Brain microvascular endothelial cell (primary cell): ENCODE measurements around the gene SRGAP3.

ENCODE experiments used
- DNase-seq: peaks from one replicate; pipeline ENCODE4 v3.0.0-alpha.2; 2020
- H3K27ac ChIP-seq: fragments of 250-450 bp; sonication (Bioruptor Pico); 2 replicates; pipeline ENCODE4 v1.5.1; 2020; ENCODE audit warnings: mild to moderate bottlenecking, moderate library complexity
- H3K27me3 ChIP-seq: fragments of 250-450 bp; sonication (Bioruptor Pico); replicated peaks from 2 replicates; pipeline ENCODE4 v1.5.1; 2020; ENCODE audit warnings: mild to moderate bottlenecking
- H3K36me3 ChIP-seq: fragments of 250-450 bp; sonication (Bioruptor Pico); replicated peaks from 2 replicates; pipeline ENCODE4 v1.5.1; 2020; ENCODE audit warnings: mild to moderate bottlenecking
- H3K4me3 ChIP-seq: 2 replicates; pipeline ENCODE4 v1.5.1; 2011; ENCODE audit warnings: low read depth, mild to moderate bottlenecking, control low read depth, low read length, moderate library complexity
- CTCF ChIP-seq: IDR thresholded peaks from 2 replicates; pipeline ENCODE4 v1.5.1; 2011; ENCODE audit warnings: low read depth, mild to moderate bottlenecking, moderate library complexity, low read length, control low read depth, inconsistent platforms; ENCODE audit errors: missing control alignments
- in situ Hi-C: cut with HindIII; loops from 2 replicates; pipeline ENCODE4 v1.10.0; 2017; ENCODE audit warnings: low sequenced_read_pairs, low pct_ligation_motif_present

The SRGAP3 gene

GRCh38 chr3:8942746-8943488 is 306.5 kb downstream of the SRGAP3 start:
- H3K36me3 ChIP-seq: peaks cover 6% of the 10 kb centered on the region
- DNase-seq: no peak
- no peaks in the 10 kb centered on the region for H3K27me3 ChIP-seq
- no peak overlapping the region for H3K27ac ChIP-seq
- in situ Hi-C loops: no loop called here
- no peak for TF ChIP-seq CTCF
- no peak overlapping the region for H3K4me3 ChIP-seq

- H3K27me3 ChIP-seq: no peaks in the 10 kb centered on the region
- DNase-seq: no peak
- TF ChIP-seq CTCF: no peak
- peaks cover 6% of the 10 kb centered on the region for H3K36me3 ChIP-seq
- H3K4me3 ChIP-seq: no peak overlapping the region
- in situ Hi-C loops: no loop called here
- H3K27ac ChIP-seq: no peak overlapping the region
Observed at GRCh38 chr3:8942115-8942514, 307.3 kb downstream of the SRGAP3 start.

- in situ Hi-C loops: no loop called here
- H3K36me3 ChIP-seq: peaks cover 6% of the 10 kb centered on the region
- TF ChIP-seq CTCF: peak; percentile 49
Observed at GRCh38 chr3:8938021-8938420, 311.4 kb downstream of the SRGAP3 start.

GRCh38 chr3:8937064-8938020 is 312.1 kb downstream of the SRGAP3 start:
- in situ Hi-C loops: no loop called here
- Histone ChIP-seq H3K27me3 (no peaks in the 10 kb centered on the region), H3K36me3 (peaks cover 6% of the 10 kb centered on the region), H3K27ac (peak overlapping the region; percentile 87), H3K4me3 (no peak overlapping the region)
- peak; percentile 61 for DNase-seq
- no peak for TF ChIP-seq CTCF

More at GRCh38 chr3:8938021-8938420, 311.4 kb downstream of the SRGAP3 start:
- no peak for DNase-seq
- H3K27me3 ChIP-seq: no peaks in the 10 kb centered on the region
- H3K4me3 ChIP-seq: no peak overlapping the region
- peak overlapping the region; percentile 87 for H3K27ac ChIP-seq

- TF ChIP-seq CTCF: no peak
- no peaks in the 10 kb centered on the region for H3K27me3 ChIP-seq
- H3K36me3 ChIP-seq: no peaks in the 10 kb centered on the region
- no peak overlapping the region for H3K27ac ChIP-seq
- in situ Hi-C loops: no loop called here
- H3K4me3 ChIP-seq: no peak overlapping the region
- DNase-seq: no peak
Observed at GRCh38 chr3:8932507-8932906, 316.9 kb downstream of the SRGAP3 start.
